ENCODE data around the gene CYBRD1. TPM values are rescaled to one million over a fixed set of nuclear protein-coding genes. Genes with fewer than 3 reads are reported as not detected.

CYBRD1 gene
- total and polyA plus RNA-seq, 4 donors, result 25.2 to 488 (median 71.4) TPM

DNA sequence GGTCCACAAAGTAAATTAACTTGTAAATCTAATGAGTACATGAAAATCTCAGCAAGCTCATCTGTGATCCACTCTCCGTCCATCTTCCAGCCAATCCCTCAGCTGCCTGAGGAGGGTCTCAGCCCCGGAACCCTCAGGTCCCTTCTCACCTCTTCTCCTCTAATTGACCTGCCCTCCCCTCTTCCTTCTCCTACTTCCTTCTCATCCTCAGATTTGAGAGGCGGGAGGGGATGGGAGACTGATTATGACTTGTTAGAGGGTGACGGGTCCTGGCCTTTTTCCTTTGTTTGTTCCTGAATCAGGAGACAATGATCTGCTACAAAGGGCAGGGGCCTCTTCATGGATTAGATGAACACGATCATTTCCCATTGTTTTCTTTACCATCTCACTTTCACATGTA, 80.1 kb downstream of the CYBRD1 start:
- no peak for ATAC-seq (ENCODE audit: insufficient read depth, low FRiP score)
- H3K9me3 ChIP-seq (ENCODE audit: control insufficient read depth in 4 of 4, insufficient read depth in 3 of 4, low read length in 3 of 4), result no peaks in the 10 kb centered on the region
- WGBS, 2 donors, result 73 to 79% methylated on average over 5 of the region's 5 CpGs
- TF ChIP-seq, protein P1, sequence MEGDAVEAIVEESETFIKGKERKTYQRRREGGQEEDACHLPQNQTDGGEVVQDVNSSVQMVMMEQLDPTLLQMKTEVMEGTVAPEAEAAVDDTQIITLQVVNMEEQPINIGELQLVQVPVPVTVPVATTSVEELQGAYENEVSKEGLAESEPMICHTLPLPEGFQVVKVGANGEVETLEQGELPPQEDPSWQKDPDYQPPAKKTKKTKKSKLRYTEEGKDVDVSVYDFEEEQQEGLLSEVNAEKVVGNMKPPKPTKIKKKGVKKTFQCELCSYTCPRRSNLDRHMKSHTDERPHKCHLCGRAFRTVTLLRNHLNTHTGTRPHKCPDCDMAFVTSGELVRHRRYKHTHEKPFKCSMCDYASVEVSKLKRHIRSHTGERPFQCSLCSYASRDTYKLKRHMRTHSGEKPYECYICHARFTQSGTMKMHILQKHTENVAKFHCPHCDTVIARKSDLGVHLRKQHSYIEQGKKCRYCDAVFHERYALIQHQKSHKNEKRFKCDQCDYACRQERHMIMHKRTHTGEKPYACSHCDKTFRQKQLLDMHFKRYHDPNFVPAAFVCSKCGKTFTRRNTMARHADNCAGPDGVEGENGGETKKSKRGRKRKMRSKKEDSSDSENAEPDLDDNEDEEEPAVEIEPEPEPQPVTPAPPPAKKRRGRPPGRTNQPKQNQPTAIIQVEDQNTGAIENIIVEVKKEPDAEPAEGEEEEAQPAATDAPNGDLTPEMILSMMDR (IDR thresholded peaks at IDR 0.05; ENCODE audit: control extremely low read depth, extremely low read depth), result no peak
- no peaks in the 10 kb centered on the region for H3K36me3 ChIP-seq (ENCODE audit: control insufficient read depth in 4 of 4, insufficient read depth in 4 of 4, low read length in 4 of 4)
- H3K4me1 ChIP-seq (ENCODE audit: control insufficient read depth in 5 of 5, insufficient read depth in 5 of 5, low read length in 5 of 5), result no peaks in the 10 kb centered on the region
- H3K9ac ChIP-seq (ENCODE audit: insufficient read depth in 1 of 2, low read length in 2 of 2), result no peak overlapping the region
- H3K27me3 ChIP-seq (ENCODE audit: control insufficient read depth in 3 of 3, insufficient read depth in 3 of 3, low read length in 2 of 3), result peaks cover 0 to 3% (median 0%) of the 10 kb centered on the region in 3 donors
- DNase-seq, result no peak
- no peak overlapping the region for H3K27ac ChIP-seq (ENCODE audit: low read depth in 1 of 2, low read length in 1 of 2)
- no peak overlapping the region for H3K4me3 ChIP-seq

Small RNA genes lying within 50 kb of the gene (small RNA-seq; reads per million reads assigned to genes)
- gene AC007969.2 (ENCODE audit: low replicate concordance) (not detected), gene RPL21P38 (ENCODE audit: low replicate concordance) (not detected)

Other genes with a start within 250 kb of the CYBRD1 start
- 1 to 10 TPM; 9.2 to 9.3 TPM for gene METTL8, start 88.5 kb upstream of the CYBRD1 start, total RNA-seq
- 1 to 10 TPM; 4.9 to 7.7 TPM for gene METTL8, start 88.5 kb upstream of the CYBRD1 start, polyA plus RNA-seq
- gene DCAF17, start 88.2 kb upstream of the CYBRD1 start, total RNA-seq, result 10 to 100 TPM; 11.5 to 34.4 TPM
- gene DCAF17, start 88.2 kb upstream of the CYBRD1 start, polyA plus RNA-seq, result 1 to 10 TPM; 3.1 to 4.5 TPM
- gene DYNC1I2, start 165.0 kb downstream of the CYBRD1 start, total RNA-seq, result 100 to 1,000 TPM in 1 of 2 donors, 10 to 100 TPM in 1; 72.7 to 190 TPM
- 10 to 100 TPM; 47.1 to 71.6 TPM for gene DYNC1I2, start 165.0 kb downstream of the CYBRD1 start, polyA plus RNA-seq